Measurements from ENCODE around the gene CTBP2.

Gene CTBP2

GRCh38 chr10:125125951-125126735, 34.2 kb downstream of the CTBP2 start:
- no peak for DNase-seq (ENCODE audit: low read depth)

DNA sequence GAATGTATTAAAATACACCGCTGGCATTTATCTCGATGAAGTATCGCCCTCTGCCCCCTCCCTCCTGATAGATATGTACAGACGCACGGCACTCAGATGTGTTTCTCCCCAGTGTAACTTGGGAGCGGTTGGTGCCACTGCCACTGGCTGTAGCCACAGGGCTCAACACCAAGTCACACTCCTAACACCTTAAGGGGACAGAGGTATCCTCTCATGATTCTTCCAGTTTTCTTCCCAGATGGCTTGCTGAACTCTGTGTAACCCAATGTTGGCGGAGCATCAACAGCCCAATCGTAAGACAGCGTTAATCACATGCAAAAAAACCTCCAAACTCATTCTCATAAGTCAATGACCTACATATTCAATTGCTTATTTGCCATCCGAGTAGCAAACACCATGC, 35.5 kb downstream of the CTBP2 start:
- no peak for DNase-seq (ENCODE audit: low read depth)

- no peak for DNase-seq (ENCODE audit: low read depth)
Measured at GRCh38 chr10:125124115-125124487, 36.3 kb downstream of the CTBP2 start.

DNA sequence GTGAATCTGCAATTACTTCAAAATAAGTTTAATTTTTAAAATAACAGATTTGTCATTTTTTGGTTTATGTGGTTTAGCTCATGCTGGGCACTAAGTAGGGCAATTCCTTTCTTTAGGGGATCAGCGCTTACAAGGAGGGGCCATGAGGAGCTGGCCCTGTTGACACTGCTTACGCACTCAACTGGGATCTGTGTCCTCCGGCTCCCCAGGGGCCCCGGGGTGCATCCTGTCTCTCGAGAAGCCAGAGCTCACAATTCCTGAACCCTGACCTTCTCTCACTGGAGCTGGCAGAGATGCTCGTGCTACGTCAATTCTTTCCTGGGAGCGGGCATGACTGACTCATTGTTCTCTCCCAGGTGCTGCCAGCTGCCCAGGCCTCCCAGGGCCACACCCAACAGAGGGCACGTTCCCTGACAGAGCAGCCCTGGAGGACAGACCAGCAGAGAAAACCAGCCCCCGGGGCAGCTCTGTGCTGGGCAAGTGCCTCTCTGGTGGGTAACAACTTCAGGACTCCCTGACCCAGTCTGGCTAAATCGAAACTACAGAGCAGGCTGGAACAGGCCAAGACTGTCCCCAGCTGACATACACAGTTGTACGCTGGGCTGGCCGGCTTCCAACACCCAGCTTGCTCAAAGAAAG, 36.8 kb downstream of the CTBP2 start:
- no peak for DNase-seq (ENCODE audit: low read depth)

GRCh38 chr10:125122566-125122965, 37.8 kb downstream of the CTBP2 start:
- no peak for DNase-seq (ENCODE audit: low read depth)

DNA sequence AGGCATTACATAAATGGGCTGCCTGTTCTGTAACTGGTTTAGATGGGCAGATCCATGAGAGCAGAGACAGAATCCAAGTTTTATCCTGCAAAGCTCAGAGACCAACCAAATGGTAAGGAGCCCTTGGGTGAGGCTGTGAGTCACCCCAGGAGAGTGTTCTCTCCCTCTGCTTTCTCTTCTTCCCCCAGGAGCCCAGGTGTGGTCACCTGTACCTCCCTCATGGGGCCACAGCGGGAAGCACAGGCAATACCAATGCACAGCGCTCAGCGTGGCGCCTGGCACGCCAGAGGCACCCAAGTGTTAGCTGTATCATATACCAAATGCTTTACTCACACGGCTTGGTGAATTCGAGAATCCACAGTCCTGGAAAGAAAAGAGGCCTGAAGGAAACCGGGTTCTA, 39.4 kb downstream of the CTBP2 start:
- DNase-seq (ENCODE audit: low read depth) = no peak

- DNase-seq (ENCODE audit: low read depth) = peak; percentile 53
Measured at GRCh38 chr10:125120053-125120710, 40.2 kb downstream of the CTBP2 start.

- no peak for DNase-seq (ENCODE audit: low read depth)
Measured at GRCh38 chr10:125118701-125119100, 41.7 kb downstream of the CTBP2 start.

GRCh38 chr10:125118011-125118611, 42.3 kb downstream of the CTBP2 start:
- DNase-seq (ENCODE audit: low read depth) = no peak

DNA sequence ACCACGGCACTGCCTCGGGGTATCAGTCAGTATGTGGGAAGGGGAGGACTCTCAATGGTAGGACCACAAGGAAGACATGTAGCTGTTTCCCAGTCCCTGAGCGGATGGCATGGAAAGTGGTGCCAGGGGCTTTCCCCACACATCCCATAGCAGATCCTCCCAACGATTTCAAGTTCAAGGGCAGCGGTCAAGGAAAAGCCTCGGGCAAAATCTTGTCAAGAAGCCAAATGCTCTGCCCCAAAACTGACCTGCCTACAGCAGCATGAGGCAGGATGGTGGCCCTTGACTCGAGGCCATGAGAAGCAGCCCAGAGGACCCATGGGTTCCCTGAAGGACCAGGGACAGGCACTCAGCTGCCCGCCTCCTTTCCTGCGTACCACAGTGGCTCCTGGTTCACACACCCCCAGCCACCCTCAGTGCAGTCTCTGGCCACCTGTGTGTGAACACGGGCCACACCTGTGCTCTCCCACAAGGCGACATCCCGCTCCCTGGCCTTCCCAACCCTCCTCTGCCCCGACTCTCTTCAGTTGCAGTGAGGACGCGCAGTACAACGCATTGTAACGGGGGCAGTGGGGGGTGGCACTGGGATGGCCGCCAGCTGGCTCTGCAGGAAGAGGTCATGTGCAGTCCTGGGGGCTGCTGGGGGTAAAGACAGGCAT, 43.6 kb downstream of the CTBP2 start:
- no peak for DNase-seq (ENCODE audit: low read depth)

- no peak for DNase-seq (ENCODE audit: low read depth)
Measured at GRCh38 chr10:125116041-125116649, 44.2 kb downstream of the CTBP2 start.

- DNase-seq (ENCODE audit: low read depth) = no peak
Measured at GRCh38 chr10:125115409-125115808, 45.0 kb downstream of the CTBP2 start.

DNA sequence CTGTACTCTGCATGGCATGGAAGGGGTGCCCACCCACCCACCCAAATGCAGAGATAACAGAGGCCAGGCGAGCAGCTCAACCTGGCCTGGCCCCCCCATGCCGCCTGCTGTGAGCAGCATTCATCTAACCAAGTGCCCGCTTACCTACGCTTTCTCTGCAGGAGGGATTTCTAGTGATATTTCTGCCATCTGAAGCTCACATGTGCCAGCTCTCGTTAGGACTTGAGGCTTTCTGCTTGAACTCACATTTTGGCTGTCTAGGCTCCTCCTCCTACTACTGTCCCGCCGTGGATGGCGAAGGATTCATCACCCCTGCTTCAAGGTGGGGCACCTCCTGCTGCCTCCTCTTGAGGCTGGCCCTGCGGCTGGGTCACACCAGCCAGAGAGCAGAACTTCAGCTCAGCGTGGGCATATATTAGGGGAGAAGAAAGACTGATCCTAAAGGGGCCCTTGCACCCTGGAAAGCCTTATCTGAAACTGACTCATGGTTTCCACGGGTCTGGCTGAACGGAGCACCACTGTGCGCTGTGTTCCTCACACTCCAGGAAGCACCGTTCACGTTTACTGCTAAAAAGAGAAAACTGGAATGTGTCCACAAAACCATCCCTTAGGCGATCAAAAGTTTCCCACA, 45.5 kb downstream of the CTBP2 start:
- no peak for DNase-seq (ENCODE audit: low read depth)

DNA sequence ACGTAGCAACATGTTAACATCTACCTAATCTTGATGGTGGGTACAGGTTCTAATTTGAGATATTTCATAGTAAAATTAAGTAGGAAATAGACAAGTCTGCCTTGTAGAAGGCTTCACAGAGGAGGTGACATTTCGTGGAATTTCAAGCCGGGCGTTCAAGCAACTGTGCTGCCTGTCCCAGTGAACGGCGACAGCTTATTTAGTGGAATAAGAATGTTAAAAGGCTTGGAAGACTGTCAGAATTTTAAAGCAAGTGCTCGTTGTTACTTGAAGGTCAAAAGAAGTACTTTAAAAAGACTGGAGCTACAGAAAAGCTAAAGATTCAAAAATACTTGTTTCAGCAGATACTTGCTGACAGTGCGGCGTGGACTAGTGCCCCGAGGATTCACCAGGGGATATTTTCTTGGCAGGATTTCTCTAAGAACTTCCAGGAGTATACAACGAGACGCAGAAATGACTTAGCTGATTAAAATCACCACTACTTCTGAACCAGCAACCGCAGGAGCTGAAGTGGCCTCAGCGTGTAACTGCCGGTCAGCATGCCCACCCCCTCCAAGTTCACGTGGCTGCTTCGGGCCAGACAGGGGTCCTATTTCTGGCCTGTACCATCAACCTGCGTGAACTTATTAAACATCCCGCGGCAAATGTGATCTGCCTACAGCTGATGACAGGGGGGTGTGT, 46.5 kb downstream of the CTBP2 start:
- DNase-seq (ENCODE audit: low read depth) = peak; percentile 52

DNA sequence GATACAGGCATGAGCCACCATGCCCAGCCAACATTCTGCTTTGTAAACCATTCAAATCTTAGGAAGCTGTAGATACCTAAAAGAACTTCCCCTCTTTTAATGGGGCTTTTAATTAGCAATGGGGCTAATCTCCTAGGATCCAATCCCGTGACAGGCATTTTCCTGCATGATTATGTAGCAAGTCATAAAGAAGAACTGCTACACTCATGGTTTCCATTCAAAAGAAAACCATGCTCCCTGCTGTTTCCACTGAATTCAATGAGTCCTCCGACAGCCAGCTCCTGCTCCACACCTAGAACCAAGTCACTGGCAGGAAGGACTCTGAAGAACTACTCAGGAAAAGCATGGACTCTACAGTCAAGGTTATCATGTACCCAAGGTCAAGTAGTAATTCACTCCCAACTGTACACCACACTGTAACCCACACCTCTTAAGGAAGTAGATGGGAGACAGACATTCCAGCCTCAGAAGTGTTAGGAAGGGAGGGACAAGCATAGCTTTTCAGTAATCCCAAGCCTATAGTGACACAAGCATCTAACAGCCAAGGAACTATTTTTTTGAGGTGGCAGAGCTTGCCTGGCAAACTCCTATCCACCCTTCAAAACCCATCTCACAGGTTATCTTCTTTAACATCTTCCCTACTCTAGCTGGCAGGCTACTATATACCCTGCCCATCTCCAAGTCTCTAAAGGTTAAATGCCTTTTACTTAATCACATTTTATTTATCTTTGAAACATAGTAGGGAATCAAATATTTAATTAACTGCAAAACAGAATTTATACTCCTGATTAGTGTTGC, 47.5 kb downstream of the CTBP2 start:
- no peak for DNase-seq (ENCODE audit: low read depth)

DNA sequence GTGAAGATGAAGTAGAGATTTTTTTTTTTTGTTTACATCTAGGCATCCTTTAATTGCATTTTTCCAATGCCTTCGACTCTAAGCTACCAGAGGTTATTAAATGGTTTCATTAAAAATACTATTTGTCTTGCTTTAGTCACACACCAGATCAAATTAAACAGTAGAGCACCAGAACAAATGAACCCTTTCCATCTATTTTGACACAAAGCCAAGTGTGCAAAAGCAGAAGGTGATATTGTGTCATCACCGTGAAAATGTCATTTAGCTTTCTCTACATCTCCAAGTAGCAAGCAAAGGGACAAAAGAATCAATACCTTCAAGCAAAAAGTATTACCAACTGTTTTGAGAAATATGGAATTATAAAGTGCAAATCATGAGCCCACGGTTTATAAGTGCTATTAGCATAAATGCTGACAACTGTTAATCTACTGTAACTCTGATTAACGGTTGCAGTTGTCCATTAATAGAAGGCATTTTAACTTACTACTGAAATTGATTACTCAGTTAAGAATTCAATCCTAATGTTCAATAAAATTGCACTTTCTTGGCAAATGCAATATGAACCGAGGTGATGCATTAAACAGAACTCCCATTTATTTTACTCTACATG, 49.1 kb downstream of the CTBP2 start:
- DNase-seq (ENCODE audit: low read depth) = no peak

DNA sequence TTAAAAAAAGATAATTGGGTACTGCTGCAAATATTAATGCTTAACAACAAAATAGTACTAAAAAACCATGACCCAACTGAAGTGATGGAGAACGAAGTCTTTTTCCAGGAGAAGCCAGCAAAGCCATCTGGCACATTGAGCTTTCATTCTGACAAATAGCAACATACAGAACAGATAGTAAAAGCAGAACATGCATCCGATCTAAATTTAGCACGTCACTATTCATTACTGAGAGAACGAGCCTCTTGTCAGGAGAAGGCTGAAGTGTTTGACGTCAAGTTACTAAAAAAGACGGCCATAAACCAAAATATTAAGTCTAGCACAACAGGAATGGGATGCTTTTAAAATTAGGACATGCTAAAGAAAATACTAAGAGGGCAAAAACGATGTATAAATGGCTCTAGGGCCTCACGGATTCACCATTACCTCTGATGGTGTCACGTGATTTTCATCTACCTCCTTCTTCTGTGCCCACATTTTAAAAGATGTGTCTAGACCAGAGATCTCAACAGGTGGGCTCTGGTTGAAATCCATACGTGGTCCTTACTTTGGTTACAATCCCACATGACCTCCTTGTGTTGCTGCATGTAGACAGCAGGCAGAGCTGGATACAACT, 52.3 kb downstream of the CTBP2 start:
- no peak for DNase-seq (ENCODE audit: low read depth)

- DNase-seq (ENCODE audit: low read depth) = no peak
Measured at GRCh38 chr10:125107166-125107949, 53.0 kb downstream of the CTBP2 start.
